ENCODE data around the gene TSC22D4.

TSC22D4 gene

GRCh38 chr7:100492738-100493475, 13.9 kb upstream of the TSC22D4 start:
- DNase-seq (ENCODE audit: low read depth), result no peak

- no peak for DNase-seq (ENCODE audit: low read depth)
Observed at GRCh38 chr7:100491192-100491578, 12.2 kb upstream of the TSC22D4 start.

GRCh38 chr7:100490483-100491191, 11.6 kb upstream of the TSC22D4 start:
- DNase-seq (ENCODE audit: low read depth), result no peak

- DNase-seq (ENCODE audit: low read depth), result no peak
Observed at GRCh38 chr7:100489824-100490223, 10.8 kb upstream of the TSC22D4 start.

GRCh38 chr7:100489121-100489520, 10.1 kb upstream of the TSC22D4 start:
- no peak for DNase-seq (ENCODE audit: low read depth)

- DNase-seq (ENCODE audit: low read depth), result no peak
Observed at GRCh38 chr7:100488333-100489095, 9.5 kb upstream of the TSC22D4 start.

GRCh38 chr7:100486753-100487446, 7.9 kb upstream of the TSC22D4 start:
- DNase-seq (ENCODE audit: low read depth), result no peak

- DNase-seq (ENCODE audit: low read depth), result no peak
Observed at GRCh38 chr7:100486111-100486636, 7.2 kb upstream of the TSC22D4 start.

- no peak for DNase-seq (ENCODE audit: low read depth)
Observed at GRCh38 chr7:100485471-100485876, 6.5 kb upstream of the TSC22D4 start.

- DNase-seq (ENCODE audit: low read depth), result no peak
Observed at GRCh38 chr7:100484673-100485045, 5.6 kb upstream of the TSC22D4 start.

GRCh38 chr7:100483722-100484672, 5.0 kb upstream of the TSC22D4 start, which contains the start of gene NYAP1:
Gene NYAP1, plus strand, starts transcription at chr7:100483927. Its CDS starts 1,385 bp downstream, at chr7:100485312.
- peak; percentile 15 for DNase-seq (ENCODE audit: low read depth)

- peak; percentile 72 for DNase-seq (ENCODE audit: low read depth)
Observed at GRCh38 chr7:100483090-100483721, 4.2 kb upstream of the TSC22D4 start.

GRCh38 chr7:100482728-100483089, 3.7 kb upstream of the TSC22D4 start:
- DNase-seq (ENCODE audit: low read depth), result no peak

GRCh38 chr7:100481466-100481865, 2.5 kb upstream of the TSC22D4 start:
- no peak for DNase-seq (ENCODE audit: low read depth)

- no peak for DNase-seq (ENCODE audit: low read depth)
Observed at GRCh38 chr7:100477871-100478267, 1.1 kb downstream of the TSC22D4 start.

GRCh38 chr7:100476903-100477870, 1.8 kb downstream of the TSC22D4 start:
- no peak for DNase-seq (ENCODE audit: low read depth)

GRCh38 chr7:100476101-100476780, 2.8 kb downstream of the TSC22D4 start:
- DNase-seq (ENCODE audit: low read depth), result no peak

GRCh38 chr7:100475549-100475948, 3.5 kb downstream of the TSC22D4 start:
- peak; percentile 16 for DNase-seq (ENCODE audit: low read depth)

Measured in stimulated activated CD8-positive, alpha-beta memory T cell treated with anti-CD3 and anti-CD28 coated beads, Interleukin-12 subunit alpha, Interleukin-12 subunit beta, amount 100 ng/mL, for 4 hours (primary cell).